ENCODE measurements around the gene FTCD. TPM values are rescaled to one million over a fixed set of nuclear protein-coding genes. Genes with fewer than 3 reads are reported as not detected.

The FTCD gene
- total and polyA plus RNA-seq, 9 donors: 0.47 to 3.4 (median 1.1) TPM

GRCh38 chr21:46159390-46159789 lies 4.0 kb upstream of the FTCD start:
- Histone ChIP-seq H3K36me3 (ENCODE audit: control insufficient read depth, insufficient read depth, low read length) (peaks cover 3% of the 10 kb centered on the region), H3K27ac (ENCODE audit: low read length) (no peak overlapping the region), H3K9me3 (replicated peaks; ENCODE audit: control insufficient read depth, low read depth, low read length) (no peaks in the 10 kb centered on the region), H3K4me1 (ENCODE audit: control insufficient read depth, insufficient read depth, low read length) (peaks cover 2% of the 10 kb centered on the region), H3K27me3 (ENCODE audit: control insufficient read depth, insufficient read depth, low read length) (peaks cover 15% of the 10 kb centered on the region), H3K4me3 (ENCODE audit: low read length) (no peak overlapping the region)
- WGBS (ENCODE audit: insufficient coverage): 72% methylated on average over 3 of the region's 12 CpGs
- DNase-seq: no peak

GRCh38 chr21:46158666-46159300 lies 3.4 kb upstream of the FTCD start:
- Histone ChIP-seq H3K27me3 (ENCODE audit: control insufficient read depth, insufficient read depth, low read length) (peaks cover 15% of the 10 kb centered on the region), H3K4me3 (ENCODE audit: low read length) (no peak overlapping the region), H3K36me3 (ENCODE audit: control insufficient read depth, insufficient read depth, low read length) (peaks cover 3% of the 10 kb centered on the region), H3K27ac (ENCODE audit: low read length) (no peak overlapping the region), H3K4me1 (ENCODE audit: control insufficient read depth, insufficient read depth, low read length) (peaks cover 2% of the 10 kb centered on the region), H3K9me3 (replicated peaks; ENCODE audit: control insufficient read depth, low read depth, low read length) (no peaks in the 10 kb centered on the region)
- WGBS (ENCODE audit: insufficient coverage): 71% methylated on average over 6 of the region's 10 CpGs
- DNase-seq: no peak

- Histone ChIP-seq H3K4me1 (ENCODE audit: control insufficient read depth, insufficient read depth, low read length) (peaks cover 8% of the 10 kb centered on the region), H3K27ac (ENCODE audit: low read length) (no peak overlapping the region), H3K4me3 (ENCODE audit: low read length) (no peak overlapping the region), H3K36me3 (ENCODE audit: control insufficient read depth, insufficient read depth, low read length) (peaks cover 3% of the 10 kb centered on the region), H3K9me3 (replicated peaks; ENCODE audit: control insufficient read depth, low read depth, low read length) (no peaks in the 10 kb centered on the region), H3K27me3 (ENCODE audit: control insufficient read depth, insufficient read depth, low read length) (peaks cover 15% of the 10 kb centered on the region)
- 80% methylated on average over 15 of the region's 15 CpGs for WGBS (ENCODE audit: insufficient coverage)
- no peak for DNase-seq
These were observed 2.6 kb upstream of the FTCD start for GRCh38 chr21:46157987-46158451.

- peaks cover 12% of the 10 kb centered on the region for H3K27me3 ChIP-seq (ENCODE audit: control insufficient read depth, insufficient read depth, low read length)
- WGBS (ENCODE audit: insufficient coverage): 84% methylated on average over 9 of the region's 12 CpGs
- DNase-seq: no peak
- peaks cover 12% of the 10 kb centered on the region for H3K4me1 ChIP-seq (ENCODE audit: control insufficient read depth, insufficient read depth, low read length)
- no peak overlapping the region for H3K4me3 ChIP-seq (ENCODE audit: low read length)
- H3K36me3 ChIP-seq (ENCODE audit: control insufficient read depth, insufficient read depth, low read length): peaks cover 3% of the 10 kb centered on the region
- no peaks in the 10 kb centered on the region for H3K9me3 ChIP-seq (replicated peaks; ENCODE audit: control insufficient read depth, low read depth, low read length)
- H3K27ac ChIP-seq (ENCODE audit: low read length): no peak overlapping the region
These were observed 2.1 kb upstream of the FTCD start for GRCh38 chr21:46157396-46157986.

GRCh38 chr21:46156678-46157077 lies 1.3 kb upstream of the FTCD start:
- H3K27me3 ChIP-seq (ENCODE audit: control insufficient read depth, insufficient read depth, low read length): peaks cover 6% of the 10 kb centered on the region
- H3K36me3 ChIP-seq (ENCODE audit: control insufficient read depth, insufficient read depth, low read length): peaks cover 3% of the 10 kb centered on the region
- no peaks in the 10 kb centered on the region for H3K9me3 ChIP-seq (replicated peaks; ENCODE audit: control insufficient read depth, low read depth, low read length)
- no peak for DNase-seq
- no CpG with 5 or more reads among the region's 10 CpGs for WGBS (ENCODE audit: insufficient coverage)
- H3K4me1 ChIP-seq (ENCODE audit: control insufficient read depth, insufficient read depth, low read length): peaks cover 13% of the 10 kb centered on the region
- H3K4me3 ChIP-seq (ENCODE audit: low read length): no peak overlapping the region
- H3K27ac ChIP-seq (ENCODE audit: low read length): no peak overlapping the region

GRCh38 chr21:46156378-46156645 lies 933 bp upstream of the FTCD start:
- H3K4me1 ChIP-seq (ENCODE audit: control insufficient read depth, insufficient read depth, low read length): peaks cover 13% of the 10 kb centered on the region
- H3K27me3 ChIP-seq (ENCODE audit: control insufficient read depth, insufficient read depth, low read length): peaks cover 2% of the 10 kb centered on the region
- peaks cover 3% of the 10 kb centered on the region for H3K36me3 ChIP-seq (ENCODE audit: control insufficient read depth, insufficient read depth, low read length)
- no peak overlapping the region for H3K4me3 ChIP-seq (ENCODE audit: low read length)
- no peaks in the 10 kb centered on the region for H3K9me3 ChIP-seq (replicated peaks; ENCODE audit: control insufficient read depth, low read depth, low read length)
- peak; percentile 0 for DNase-seq
- 74% methylated on average over 4 of the region's 7 CpGs for WGBS (ENCODE audit: insufficient coverage)
- H3K27ac ChIP-seq (ENCODE audit: low read length): no peak overlapping the region

GRCh38 chr21:46154955-46155513 lies 345 bp downstream of the FTCD start:
- DNase-seq: peak; percentile 2

GRCh38 chr21:46154155-46154954 lies 1.0 kb downstream of the FTCD start:
- H3K4me3 ChIP-seq (ENCODE audit: low read length): no peak overlapping the region
- H3K27ac ChIP-seq (ENCODE audit: low read length): no peak overlapping the region
- DNase-seq: no peak
- no peaks in the 10 kb centered on the region for H3K36me3 ChIP-seq (ENCODE audit: control insufficient read depth, insufficient read depth, low read length)
- 82% methylated on average over 28 of the region's 39 CpGs for WGBS (ENCODE audit: insufficient coverage)
- no peaks in the 10 kb centered on the region for H3K27me3 ChIP-seq (ENCODE audit: control insufficient read depth, insufficient read depth, low read length)
- peaks cover 18% of the 10 kb centered on the region for H3K4me1 ChIP-seq (ENCODE audit: control insufficient read depth, insufficient read depth, low read length)
- H3K9me3 ChIP-seq (replicated peaks; ENCODE audit: control insufficient read depth, low read depth, low read length): no peaks in the 10 kb centered on the region

More at GRCh38 chr21:46154955-46155513, 345 bp downstream of the FTCD start:
- Histone ChIP-seq H3K4me3 (ENCODE audit: low read length) (no peak overlapping the region), H3K27ac (ENCODE audit: low read length) (no peak overlapping the region), H3K27me3 (ENCODE audit: control insufficient read depth, insufficient read depth, low read length) (no peaks in the 10 kb centered on the region), H3K4me1 (ENCODE audit: control insufficient read depth, insufficient read depth, low read length) (peaks cover 18% of the 10 kb centered on the region), H3K36me3 (ENCODE audit: control insufficient read depth, insufficient read depth, low read length) (peaks cover 3% of the 10 kb centered on the region), H3K9me3 (replicated peaks; ENCODE audit: control insufficient read depth, low read depth, low read length) (no peaks in the 10 kb centered on the region)
- 76% methylated on average over 16 of the region's 16 CpGs for WGBS (ENCODE audit: insufficient coverage)

GRCh38 chr21:46153247-46154154 lies 1.9 kb downstream of the FTCD start:
- Histone ChIP-seq H3K27ac (ENCODE audit: low read length) (no peak overlapping the region), H3K27me3 (ENCODE audit: control insufficient read depth, insufficient read depth, low read length) (no peaks in the 10 kb centered on the region), H3K4me1 (ENCODE audit: control insufficient read depth, insufficient read depth, low read length) (peaks cover 18% of the 10 kb centered on the region), H3K4me3 (ENCODE audit: low read length) (no peak overlapping the region), H3K9me3 (replicated peaks; ENCODE audit: control insufficient read depth, low read depth, low read length) (no peaks in the 10 kb centered on the region), H3K36me3 (ENCODE audit: control insufficient read depth, insufficient read depth, low read length) (no peaks in the 10 kb centered on the region)
- DNase-seq: peak; percentile 60
- 31% methylated on average over 29 of the region's 33 CpGs for WGBS (ENCODE audit: insufficient coverage)
